HCT116 (cell line): Measurements from ENCODE around the gene IDI1. TPM values are rescaled to one million over a fixed set of nuclear protein-coding genes. Genes with fewer than 3 reads are reported as not detected.

Source experiments
- ATAC-seq: fragments of 200-7000 bp; cut with Tn5 transposase; 2 replicates; pipeline ENCODE4 v1.9.1; 2020; ENCODE audit warnings: mild to moderate bottlenecking, moderate library complexity
- BruUV-seq: library from RNA; stranded (reverse); fragments of 400-500 nt; replicated peaks from 2 replicates; lab custom pipeline; 2021; lab: Mats Ljungman, UMichigan
- CTCF ChIA-PET: fragments of 300-600 bp; sonication (Branson Sonifier 250); formaldehyde crosslinking; loops from one replicate; lab custom pipeline; 2021; ENCODE audit warnings: antibody characterized with exemption; lab: Charles Lee
- POLR2A ChIA-PET: fragments of 300-600, 350-600 bp; sonication (Branson Sonifier 250); formaldehyde crosslinking; loops from one replicate; lab custom pipeline; 2021; ENCODE audit warnings: antibody characterized with exemption; lab: Charles Lee
- RAD21 ChIA-PET, 2 experiments: fragments of 300-600 bp; sonication (Branson Sonifier 250); formaldehyde crosslinking; loops; one replicate each; lab custom pipeline; 2023; ENCODE audit warnings: low total read pairs in 2 of 2; ENCODE audit not compliant: uncharacterized antibody in 2 of 2, unreplicated experiment in 2 of 2, low non-redundant PET in 1 of 2; lab: Charles Lee
- DNase-seq: peaks from one replicate; pipeline ENCODE4 v3.0.0-alpha.2; 2010; ENCODE audit warnings: low read depth, low spot score
- H2AFZ ChIP-seq: fragments of 200-600 bp; shearing (Covaris generic), sonication (generic); 2 replicates; pipeline ENCODE4 v1.6.1; 2017; ENCODE audit warnings: low read depth, mixed run types, mixed read lengths, antibody characterized with exemption, low read length; ENCODE audit not compliant: poor library complexity, severe bottlenecking
- H3K27ac ChIP-seq: 2 replicates; pipeline ENCODE4 v1.5.1; 2012; ENCODE audit warnings: low read depth, low read length
- H3K27me3 ChIP-seq: fragments of 200-600 bp; sonication (generic); 2 replicates; pipeline ENCODE4 v1.6.1; 2016; ENCODE audit warnings: mixed run types, low read length, mixed read lengths; ENCODE audit not compliant: insufficient read depth
- H3K36me3 ChIP-seq, 2 experiments: fragments of 200-500 bp in 1 of 2; fragments of 200-600 bp in 1 of 2; sonication (Bioruptor generic) in 1 of 2; sonication (generic) in 1 of 2; 2 replicates each; pipeline versions ENCODE4 v1.5.1 to v1.6.1; 2014 to 2016; ENCODE audit warnings: low read length in 2 of 2, inconsistent platforms in 1 of 2, mixed read lengths in 1 of 2, mixed run types in 1 of 2; ENCODE audit not compliant: insufficient read depth in 2 of 2, control insufficient read depth in 1 of 2
- H3K4me1 ChIP-seq, 2 experiments: fragments of 200-600 bp in 1 of 2; sonication (generic) in 1 of 2; 2 replicates each; pipeline versions ENCODE4 v1.5.1 to v1.6.1; 2012 to 2017; ENCODE audit warnings: low read length in 2 of 2, inconsistent platforms in 1 of 2, mild to moderate bottlenecking in 1 of 2, mixed read lengths in 1 of 2, mixed run types in 1 of 2, moderate library complexity in 1 of 2; ENCODE audit not compliant: insufficient read depth in 2 of 2, control insufficient read depth in 1 of 2
- H3K4me2 ChIP-seq: fragments of 200-600 bp; sonication (generic); 2 replicates; pipeline ENCODE4 v1.6.1; 2017; ENCODE audit warnings: mixed run types, low read length, mixed read lengths
- H3K4me3 ChIP-seq, 2 experiments: fragments of 200-600 bp in 1 of 2; sonication (generic) in 1 of 2; replicated peaks in 1 of 2; 2 replicates each; pipeline ENCODE4 v1.5.1; 2011 to 2016; ENCODE audit warnings: low read length in 2 of 2, control low read depth in 1 of 2, low read depth in 1 of 2, mild to moderate bottlenecking in 1 of 2, mixed read lengths in 1 of 2, mixed run types in 1 of 2
- H3K79me2 ChIP-seq: fragments of 200-600 bp; sonication (generic); 2 replicates; pipeline ENCODE4 v1.6.1; 2017; ENCODE audit warnings: mild to moderate bottlenecking, mixed run types, low read length, moderate library complexity, mixed read lengths; ENCODE audit not compliant: insufficient read depth
- H3K9ac ChIP-seq: fragments of 200-600 bp; sonication (generic); 2 replicates; pipeline ENCODE4 v1.6.1; 2016; ENCODE audit warnings: low read length, mixed read lengths
- H3K9me2 ChIP-seq: fragments of 200-600 bp; sonication (generic), shearing (Covaris generic); 2 replicates; pipeline ENCODE4 v1.6.1; 2017; ENCODE audit warnings: mixed run types, mild to moderate bottlenecking, moderate library complexity; ENCODE audit not compliant: insufficient read depth
- H3K9me3 ChIP-seq, 2 experiments: fragments of 200-500 bp in 1 of 2; fragments of 200-600 bp in 1 of 2; sonication (Bioruptor generic) in 1 of 2; sonication (generic) in 1 of 2; 2 replicates each; pipeline ENCODE4 v1.6.1; 2014 to 2017; ENCODE audit warnings: low read length in 2 of 2, mixed read lengths in 2 of 2, inconsistent platforms in 1 of 2, low read depth in 1 of 2, mild to moderate bottlenecking in 1 of 2, mixed run types in 1 of 2, moderate library complexity in 1 of 2; ENCODE audit not compliant: control insufficient read depth in 1 of 2, insufficient read depth in 1 of 2
- H4K20me1 ChIP-seq: fragments of 200-600 bp; sonication (generic), shearing (Covaris generic); 2 replicates; pipeline ENCODE4 v1.6.1; 2017; ENCODE audit warnings: mixed run types, mild to moderate bottlenecking, moderate library complexity; ENCODE audit not compliant: insufficient read depth
- ATF3 ChIP-seq: IDR thresholded peaks from 2 replicates; pipeline ENCODE4 v1.6.1; 2012
- CBX3 ChIP-seq: IDR thresholded peaks from 2 replicates; pipeline ENCODE4 v1.6.1; 2012; ENCODE audit warnings: low read depth
- CTCF ChIP-seq, 3 experiments: fragments of 200-600 bp in 1 of 3; sonication (generic) in 1 of 3; IDR thresholded peaks in 2 of 3; conservative IDR thresholded peaks in 1 of 3; 2 replicates each; pipeline ENCODE4 v1.5.1; 2012 to 2017; ENCODE audit warnings: low read depth in 2 of 3, low read length in 2 of 3, antibody characterized with exemption in 1 of 3, borderline replicate concordance in 1 of 3, control low read depth in 1 of 3, mild to moderate bottlenecking in 1 of 3, mixed read lengths in 1 of 3, mixed run types in 1 of 3, moderate library complexity in 1 of 3; ENCODE audit not compliant: insufficient read depth in 1 of 3
- EGR1 ChIP-seq: IDR thresholded peaks from 2 replicates; pipeline ENCODE4 v1.6.1; 2012; ENCODE audit warnings: low read depth
- EZH2 ChIP-seq: fragments of 200-600 bp; sonication (generic); IDR thresholded peaks from 2 replicates; pipeline ENCODE4 v1.6.1; 2017; ENCODE audit warnings: antibody characterized with exemption, mixed run types
- EZH2phosphoT487 ChIP-seq: fragments of 200-600 bp; IDR thresholded peaks from 2 replicates; pipeline ENCODE4 v1.6.1; 2018; ENCODE audit warnings: antibody characterized with exemption, borderline replicate concordance
- FOSL1 ChIP-seq: IDR thresholded peaks from 2 replicates; pipeline ENCODE4 v1.6.1; 2012; ENCODE audit warnings: low read depth
- JUND ChIP-seq: IDR thresholded peaks from 2 replicates; pipeline ENCODE4 v1.6.1; 2012
- POLR2A ChIP-seq: IDR thresholded peaks from 2 replicates; pipeline ENCODE4 v1.7.0; 2011; ENCODE audit warnings: borderline replicate concordance; ENCODE audit not compliant: insufficient read depth, insufficient read length; ENCODE audit errors: extremely low read depth
- RAD21 ChIP-seq: IDR thresholded peaks from 2 replicates; pipeline ENCODE4 v1.6.1; 2012; ENCODE audit warnings: low read depth, mild to moderate bottlenecking
- REST ChIP-seq: IDR thresholded peaks from 2 replicates; pipeline ENCODE4 v1.6.1; 2012; ENCODE audit warnings: low read depth
- SIN3A ChIP-seq: IDR thresholded peaks from 2 replicates; pipeline ENCODE4 v1.6.1; 2012; ENCODE audit warnings: low read depth
- SP1 ChIP-seq: IDR thresholded peaks from 2 replicates; pipeline ENCODE4 v1.6.1; 2012; ENCODE audit warnings: low read depth
- SRF ChIP-seq: IDR thresholded peaks from 2 replicates; pipeline ENCODE4 v1.6.1; 2012; ENCODE audit warnings: low read depth
- TCF7L2 ChIP-seq: IDR thresholded peaks from 2 replicates; pipeline ENCODE4 v1.7.0; 2011; ENCODE audit warnings: borderline replicate concordance, inconsistent platforms; ENCODE audit not compliant: insufficient read depth, insufficient read length; ENCODE audit errors: extremely low read depth
- YY1 ChIP-seq: IDR thresholded peaks from 2 replicates; pipeline ENCODE4 v1.6.1; 2011; ENCODE audit warnings: low read length, low read depth, moderate library complexity, mild to moderate bottlenecking; ENCODE audit not compliant: insufficient replicate concordance; ENCODE audit errors: extremely low read depth
- ZFX ChIP-seq: fragments of 450-650 bp; IDR thresholded peaks from 2 replicates; pipeline ENCODE4 v1.6.1; 2017
- intact Hi-C: fragments of 100-400 bp; cut with micrococcal nuclease; formaldehyde crosslinking; loops from 2 replicates; pipeline ENCODE4 v1.10.0; 2022
- total RNA-seq: library from RNA; stranded (reverse); gene quantifications from one replicate; pipeline ENCODE4 v1.2.1, GENCODE V29; 2021; ENCODE audit not compliant: unreplicated experiment

IDI1 gene
- total RNA-seq, 1 experiment from 2014 or later, result 37.8 TPM

GRCh38 chr10:1022413-1022812, 26.5 kb downstream of the IDI1 start:
- Histone ChIP-seq H3K27me3 (no peaks in the 10 kb centered on the region), H3K4me2 (no peak overlapping the region), H3K9ac (no peak overlapping the region), H3K9me3 (no peaks in the 10 kb centered on the region), H3K4me1 (no peaks in the 10 kb centered on the region), H2AFZ (no peak overlapping the region), H3K79me2 (no peaks in the 10 kb centered on the region), H3K36me3 (peaks cover 14 to 17% of the 10 kb centered on the region in 2 experiments), H3K9me2 (no peaks in the 10 kb centered on the region), H3K4me3 (no peak overlapping the region), H4K20me1 (no peaks in the 10 kb centered on the region), H3K27ac (no peak overlapping the region)
- ChIA-PET RAD21 (no interaction called here), POLR2A (no interaction called here), CTCF (no interaction called here)
- ATAC-seq (no peak), DNase-seq (no peak)
- intact Hi-C loops, result no loop called here
- BruUV-seq, result no TSS peak
- TF ChIP-seq EGR1 (no peak), EZH2phosphoT487 (no peak), SIN3A (no peak), SRF (no peak), REST (no peak), ATF3 (no peak), ZFX (no peak), TCF7L2 (no peak), YY1 (no peak), RAD21 (no peak), EZH2 (no peak), POLR2A (no peak), CTCF (IDR thresholded peaks at IDR 0.05 in 2 of 3, conservative IDR thresholded peaks at IDR 0.05 in 1 of 3; ENCODE audit: borderline replicate concordance in 1 of 3, insufficient read depth in 1 of 3, low read depth in 2 of 3, low read length in 2 of 3) (no peak), CBX3 (no peak), SP1 (no peak), FOSL1 (no peak), JUND (no peak)
